HepG2 (cell line): ENCODE results near the gene GDF9. TPM values are rescaled to one million over a fixed set of nuclear protein-coding genes. Genes with fewer than 3 reads are reported as not detected.

Experiments
- ATF7-NPFF ChIP-seq: sonication (generic); formaldehyde crosslinking; IDR thresholded peaks from 2 replicates; pipeline ENCODE4 v1.8.1; 2023; ENCODE audit warnings: mild to moderate bottlenecking, low read depth, missing genetic modification reagents, moderate library complexity
- CSRNP2 ChIP-seq: sonication (generic); formaldehyde crosslinking; conservative IDR thresholded peaks from 2 replicates; pipeline ENCODE4 v1.8.0; 2022; ENCODE audit warnings: low read depth, missing genetic modification reagents
- FOXM1 ChIP-seq: sonication (generic); formaldehyde crosslinking; IDR thresholded peaks from 2 replicates; pipeline ENCODE4 v1.5.0; 2020; ENCODE audit warnings: missing genetic modification reagents
- KDM1A ChIP-seq: IDR thresholded peaks from 2 replicates; pipeline ENCODE4 v1.6.1; 2016; ENCODE audit warnings: missing compliant biosample characterization
- MBNL3 ChIP-seq: fragments of 250-450 bp; sonication (Bioruptor Pico); conservative IDR thresholded peaks from 2 replicates; pipeline ENCODE4 v1.8.0; 2022; ENCODE audit warnings: mild to moderate bottlenecking, inconsistent platforms
- MTF2 ChIP-seq: sonication (generic); formaldehyde crosslinking; IDR thresholded peaks from 2 replicates; pipeline ENCODE4 v1.5.0; 2020; ENCODE audit warnings: missing genetic modification reagents, borderline replicate concordance
- MYC ChIP-seq: sonication (generic); formaldehyde crosslinking; IDR thresholded peaks from 2 replicates; pipeline ENCODE4 v1.9.0; 2021; ENCODE audit warnings: missing genetic modification reagents, borderline replicate concordance
- TERF1 ChIP-seq: sonication (generic); formaldehyde crosslinking; IDR thresholded peaks from 2 replicates; pipeline ENCODE4 v1.8.0; 2022; ENCODE audit warnings: mild to moderate bottlenecking, missing genetic modification reagents, moderate library complexity
- ZFP36L1 ChIP-seq: sonication (generic); formaldehyde crosslinking; IDR thresholded peaks from 2 replicates; pipeline ENCODE4 v1.8.0; 2022; ENCODE audit warnings: mild to moderate bottlenecking, missing genetic modification reagents, moderate library complexity
- ZNF484 ChIP-seq: sonication (generic); formaldehyde crosslinking; IDR thresholded peaks from 2 replicates; pipeline ENCODE4 v1.5.1; 2020; ENCODE audit warnings: mild to moderate bottlenecking, low read depth, missing genetic modification reagents, borderline replicate concordance
- ZNF770 ChIP-seq: sonication (generic); formaldehyde crosslinking; IDR thresholded peaks from 2 replicates; pipeline ENCODE4 v1.5.0; 2020; ENCODE audit warnings: mild to moderate bottlenecking, missing genetic modification reagents
- polyA plus RNA-seq, 8 experiments: library from polyadenylated mRNA; depleted of rRNA in 3 of 8; stranded (reverse) in 7 of 8; unstranded in 1 of 8; fragments of >200 nt; fragmentation: Illumina TruSeq in 4 of 8; extraction: Trizol in 4 of 8; gene quantifications; 2 replicates each; pipeline versions ENCODE4 v1.2.1 to v1.2.3, GENCODE V29; 2011 to 2016; ENCODE audit warnings: low read depth in 4 of 8, missing spikeins in 1 of 8, mixed read lengths in 1 of 8; ENCODE audit not compliant: insufficient read depth in 1 of 8
- total RNA-seq, 5 experiments: library from RNA; depleted of rRNA; stranded (reverse); fragments of >200 nt; fragmentation: Illumina TruSeq; extraction: Trizol; gene quantifications; 2 replicates each; pipeline ENCODE4 v1.2.3, GENCODE V29; 2016; ENCODE audit warnings: low read depth in 1 of 5

Gene GDF9
- total and polyA plus RNA-seq, 2 of the 13 experiments (the other 11 are each of a cell fraction or from before 2014, with no cell fraction given): 0.33 to 0.38 TPM

GRCh38 chr5:132865668-132866341 is 464 bp downstream of the GDF9 start (continued):
- no peak for TF ChIP-seq ZNF770 (CRISPR knock-in tag)
- no peak for TF ChIP-seq CSRNP2 (CRISPR knock-in tag)
- TF ChIP-seq MBNL3 (CRISPR knock-in tag): no peak
- TF ChIP-seq ATF7-NPFF (CRISPR knock-in tag): no peak
- no peak for TF ChIP-seq TERF1
- no peak; the same call in 1 of the 2 replicates for TF ChIP-seq ZFP36L1
- TF ChIP-seq MTF2 (CRISPR knock-in tag): no peak
- no peak for TF ChIP-seq FOXM1 (CRISPR knock-in tag)
- TF ChIP-seq ZNF484 (CRISPR knock-in tag): 0 out of 2 replicates have a peak, but pooled peaks have one; percentile 40
- no peak for TF ChIP-seq KDM1A (CRISPR knock-in tag)
- TF ChIP-seq MYC (CRISPR knock-in tag): peak; percentile 49; the same call in 1 of the 2 replicates
- TF ChIP-seq, all 625 proteins: peak for 34
